ENCODE measurements around the gene FARS2.

The FARS2 gene

GRCh38 chr6:5231289-5231688, 30.0 kb upstream of the FARS2 start:
- Histone ChIP-seq H3K4me1 (ENCODE audit: control insufficient read depth, insufficient read depth, low read length) (peaks cover 6% of the 10 kb centered on the region), H3K9ac (ENCODE audit: low read depth, low read length) (no peak overlapping the region), H3K4me3 (ENCODE audit: low read depth, low read length) (no peak overlapping the region), H3K9me3 (ENCODE audit: control insufficient read depth, insufficient read depth, low read length) (no peaks in the 10 kb centered on the region), H3K27me3 (ENCODE audit: control insufficient read depth, insufficient read depth, low read length) (no peaks in the 10 kb centered on the region), H3K36me3 (ENCODE audit: control insufficient read depth, insufficient read depth, low read length) (no peaks in the 10 kb centered on the region)

GRCh38 chr6:5234874-5235273, 26.4 kb upstream of the FARS2 start:
- no peak overlapping the region for H3K4me3 ChIP-seq (ENCODE audit: low read depth, low read length)
- H3K9ac ChIP-seq (ENCODE audit: low read depth, low read length): no peak overlapping the region
- H3K27me3 ChIP-seq (ENCODE audit: control insufficient read depth, insufficient read depth, low read length): no peaks in the 10 kb centered on the region
- no peaks in the 10 kb centered on the region for H3K9me3 ChIP-seq (ENCODE audit: control insufficient read depth, insufficient read depth, low read length)
- H3K36me3 ChIP-seq (ENCODE audit: control insufficient read depth, insufficient read depth, low read length): no peaks in the 10 kb centered on the region
- H3K4me1 ChIP-seq (ENCODE audit: control insufficient read depth, insufficient read depth, low read length): peaks cover 8% of the 10 kb centered on the region

- no peaks in the 10 kb centered on the region for H3K27me3 ChIP-seq (ENCODE audit: control insufficient read depth, insufficient read depth, low read length)
- H3K4me3 ChIP-seq (ENCODE audit: low read depth, low read length): no peak overlapping the region
- H3K9me3 ChIP-seq (ENCODE audit: control insufficient read depth, insufficient read depth, low read length): no peaks in the 10 kb centered on the region
- peaks cover 11% of the 10 kb centered on the region for H3K4me1 ChIP-seq (ENCODE audit: control insufficient read depth, insufficient read depth, low read length)
- H3K9ac ChIP-seq (ENCODE audit: low read depth, low read length): no peak overlapping the region
- H3K36me3 ChIP-seq (ENCODE audit: control insufficient read depth, insufficient read depth, low read length): no peaks in the 10 kb centered on the region
These were observed 25.5 kb upstream of the FARS2 start for GRCh38 chr6:5235830-5236229.

GRCh38 chr6:5237805-5238204, 23.5 kb upstream of the FARS2 start:
- H3K9me3 ChIP-seq (ENCODE audit: control insufficient read depth, insufficient read depth, low read length): no peaks in the 10 kb centered on the region

GRCh38 chr6:5238336-5238735, 23.0 kb upstream of the FARS2 start:
- Histone ChIP-seq H3K9me3 (ENCODE audit: control insufficient read depth, insufficient read depth, low read length) (no peaks in the 10 kb centered on the region), H3K27me3 (ENCODE audit: control insufficient read depth, insufficient read depth, low read length) (no peaks in the 10 kb centered on the region), H3K4me1 (ENCODE audit: control insufficient read depth, insufficient read depth, low read length) (peaks cover 15% of the 10 kb centered on the region), H3K36me3 (ENCODE audit: control insufficient read depth, insufficient read depth, low read length) (no peaks in the 10 kb centered on the region), H3K9ac (ENCODE audit: low read depth, low read length) (no peak overlapping the region), H3K4me3 (ENCODE audit: low read depth, low read length) (no peak overlapping the region)

More at GRCh38 chr6:5237805-5238204, 23.5 kb upstream of the FARS2 start:
- peaks cover 15% of the 10 kb centered on the region for H3K4me1 ChIP-seq (ENCODE audit: control insufficient read depth, insufficient read depth, low read length)
- H3K36me3 ChIP-seq (ENCODE audit: control insufficient read depth, insufficient read depth, low read length): no peaks in the 10 kb centered on the region
- H3K4me3 ChIP-seq (ENCODE audit: low read depth, low read length): no peak overlapping the region
- H3K27me3 ChIP-seq (ENCODE audit: control insufficient read depth, insufficient read depth, low read length): no peaks in the 10 kb centered on the region
- no peak overlapping the region for H3K9ac ChIP-seq (ENCODE audit: low read depth, low read length)

GRCh38 chr6:5241252-5241651, 20.1 kb upstream of the FARS2 start:
- Histone ChIP-seq H3K9me3 (ENCODE audit: control insufficient read depth, insufficient read depth, low read length) (no peaks in the 10 kb centered on the region), H3K4me1 (ENCODE audit: control insufficient read depth, insufficient read depth, low read length) (peaks cover 15% of the 10 kb centered on the region), H3K27me3 (ENCODE audit: control insufficient read depth, insufficient read depth, low read length) (no peaks in the 10 kb centered on the region), H3K4me3 (ENCODE audit: low read depth, low read length) (no peak overlapping the region), H3K9ac (ENCODE audit: low read depth, low read length) (no peak overlapping the region), H3K36me3 (ENCODE audit: control insufficient read depth, insufficient read depth, low read length) (no peaks in the 10 kb centered on the region)

- peaks cover 15% of the 10 kb centered on the region for H3K4me1 ChIP-seq (ENCODE audit: control insufficient read depth, insufficient read depth, low read length)
- H3K4me3 ChIP-seq (ENCODE audit: low read depth, low read length): no peak overlapping the region
- H3K27me3 ChIP-seq (ENCODE audit: control insufficient read depth, insufficient read depth, low read length): no peaks in the 10 kb centered on the region
- no peaks in the 10 kb centered on the region for H3K36me3 ChIP-seq (ENCODE audit: control insufficient read depth, insufficient read depth, low read length)
- H3K9ac ChIP-seq (ENCODE audit: low read depth, low read length): no peak overlapping the region
- no peaks in the 10 kb centered on the region for H3K9me3 ChIP-seq (ENCODE audit: control insufficient read depth, insufficient read depth, low read length)
These were observed 18.2 kb upstream of the FARS2 start for GRCh38 chr6:5243069-5243468.

GRCh38 chr6:5246141-5247097, 14.9 kb upstream of the FARS2 start:
- H3K36me3 ChIP-seq (ENCODE audit: control insufficient read depth, insufficient read depth, low read length): no peaks in the 10 kb centered on the region

GRCh38 chr6:5247201-5247600, 14.1 kb upstream of the FARS2 start:
- Histone ChIP-seq H3K9me3 (ENCODE audit: control insufficient read depth, insufficient read depth, low read length) (no peaks in the 10 kb centered on the region), H3K4me3 (ENCODE audit: low read depth, low read length) (no peak overlapping the region), H3K4me1 (ENCODE audit: control insufficient read depth, insufficient read depth, low read length) (no peaks in the 10 kb centered on the region), H3K9ac (ENCODE audit: low read depth, low read length) (no peak overlapping the region), H3K36me3 (ENCODE audit: control insufficient read depth, insufficient read depth, low read length) (no peaks in the 10 kb centered on the region), H3K27me3 (ENCODE audit: control insufficient read depth, insufficient read depth, low read length) (no peaks in the 10 kb centered on the region)

More at GRCh38 chr6:5246141-5247097, 14.9 kb upstream of the FARS2 start:
- Histone ChIP-seq H3K4me1 (ENCODE audit: control insufficient read depth, insufficient read depth, low read length) (peaks cover 4% of the 10 kb centered on the region), H3K9ac (ENCODE audit: low read depth, low read length) (no peak overlapping the region), H3K27me3 (ENCODE audit: control insufficient read depth, insufficient read depth, low read length) (no peaks in the 10 kb centered on the region), H3K4me3 (ENCODE audit: low read depth, low read length) (no peak overlapping the region), H3K9me3 (ENCODE audit: control insufficient read depth, insufficient read depth, low read length) (no peaks in the 10 kb centered on the region)

- Histone ChIP-seq H3K9me3 (ENCODE audit: control insufficient read depth, insufficient read depth, low read length) (no peaks in the 10 kb centered on the region), H3K9ac (ENCODE audit: low read depth, low read length) (no peak overlapping the region), H3K36me3 (ENCODE audit: control insufficient read depth, insufficient read depth, low read length) (no peaks in the 10 kb centered on the region), H3K27me3 (ENCODE audit: control insufficient read depth, insufficient read depth, low read length) (no peaks in the 10 kb centered on the region), H3K4me3 (ENCODE audit: low read depth, low read length) (no peak overlapping the region), H3K4me1 (ENCODE audit: control insufficient read depth, insufficient read depth, low read length) (no peaks in the 10 kb centered on the region)
These were observed 12.8 kb upstream of the FARS2 start for GRCh38 chr6:5248302-5249098.

- no peaks in the 10 kb centered on the region for H3K27me3 ChIP-seq (ENCODE audit: control insufficient read depth, insufficient read depth, low read length)
- H3K36me3 ChIP-seq (ENCODE audit: control insufficient read depth, insufficient read depth, low read length): no peaks in the 10 kb centered on the region
- no peaks in the 10 kb centered on the region for H3K4me1 ChIP-seq (ENCODE audit: control insufficient read depth, insufficient read depth, low read length)
- no peak overlapping the region for H3K4me3 ChIP-seq (ENCODE audit: low read depth, low read length)
- H3K9me3 ChIP-seq (ENCODE audit: control insufficient read depth, insufficient read depth, low read length): no peaks in the 10 kb centered on the region
- no peak overlapping the region for H3K9ac ChIP-seq (ENCODE audit: low read depth, low read length)
These were observed 11.7 kb upstream of the FARS2 start for GRCh38 chr6:5249451-5250122.
